Measurements from ENCODE around the gene COQ7.

Gene COQ7

GRCh38 chr16:19067349-19068236 lies at the start of gene COQ7:
Gene COQ7 (plus strand): TSS chr16:19067614. CDS start chr16:19067665, 51 bp downstream.
- DNase-seq: peak; percentile 89

GRCh38 chr16:19020689-19021088 lies 46.7 kb upstream of the COQ7 start:
- no peak for DNase-seq

- no peak for DNase-seq
These were observed 45.7 kb upstream of the COQ7 start for GRCh38 chr16:19021747-19022146.

DNA sequence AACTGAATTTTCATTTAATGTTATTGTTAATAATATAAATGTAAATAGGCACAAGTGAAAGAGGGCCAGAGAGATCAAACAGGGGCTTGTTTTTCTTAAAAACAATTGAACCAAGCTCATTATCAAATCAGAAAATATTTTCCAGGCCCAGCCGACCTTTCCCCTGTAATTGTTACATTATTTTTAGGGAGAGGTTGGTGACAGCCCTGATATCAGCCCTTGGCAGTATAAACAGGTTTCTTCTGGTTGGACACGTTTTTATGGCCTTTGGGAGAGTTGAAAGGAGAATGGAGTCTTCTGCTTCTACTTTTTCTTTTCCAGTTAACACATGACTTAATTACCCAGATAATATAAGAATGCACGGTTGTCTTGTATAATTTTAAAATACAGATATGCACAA lies 40.0 kb upstream of the COQ7 start:
- no peak for DNase-seq

DNA sequence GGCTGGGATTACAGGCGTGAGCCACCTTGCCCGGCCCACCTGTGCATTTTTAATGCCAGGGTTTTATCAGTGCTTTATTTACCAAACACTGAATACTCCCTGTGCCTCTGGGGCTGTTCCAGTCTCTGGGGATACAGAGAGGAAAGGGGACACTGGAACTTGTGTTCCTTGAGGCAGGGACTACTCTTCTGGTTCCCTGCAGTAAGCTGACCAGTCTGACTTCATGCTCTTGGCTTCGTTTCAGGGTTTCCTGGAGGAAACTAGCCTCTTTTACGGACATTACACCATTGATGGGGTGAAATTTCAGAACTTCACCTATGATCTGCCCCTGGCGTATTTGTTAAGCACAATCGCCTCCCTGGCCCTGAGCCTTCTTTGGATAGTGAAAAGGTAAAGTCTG lies 37.4 kb upstream of the COQ7 start:
- DNase-seq: no peak

GRCh38 chr16:19031738-19032137 lies 35.7 kb upstream of the COQ7 start:
- DNase-seq: no peak

DNA sequence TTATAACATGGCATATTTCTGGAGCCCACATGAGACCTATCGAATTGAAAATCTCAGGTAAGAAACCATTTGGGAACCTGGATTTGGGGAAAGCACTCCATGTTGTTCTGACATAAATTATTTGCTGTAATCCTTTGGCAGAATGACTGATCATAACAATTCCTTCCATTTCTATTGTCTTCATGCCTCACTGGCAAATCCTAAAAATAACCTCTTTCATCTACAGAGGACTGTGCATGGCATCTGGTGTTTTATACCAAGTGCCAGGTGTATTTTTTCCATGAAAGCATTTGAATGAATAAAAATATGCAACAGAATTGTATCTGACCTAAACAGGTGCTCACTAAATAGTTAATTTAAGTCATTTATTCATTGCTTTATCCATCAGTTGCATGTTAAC lies 33.7 kb upstream of the COQ7 start:
- no peak for DNase-seq

GRCh38 chr16:19040400-19040799 lies 27.0 kb upstream of the COQ7 start:
- no peak for DNase-seq

DNA sequence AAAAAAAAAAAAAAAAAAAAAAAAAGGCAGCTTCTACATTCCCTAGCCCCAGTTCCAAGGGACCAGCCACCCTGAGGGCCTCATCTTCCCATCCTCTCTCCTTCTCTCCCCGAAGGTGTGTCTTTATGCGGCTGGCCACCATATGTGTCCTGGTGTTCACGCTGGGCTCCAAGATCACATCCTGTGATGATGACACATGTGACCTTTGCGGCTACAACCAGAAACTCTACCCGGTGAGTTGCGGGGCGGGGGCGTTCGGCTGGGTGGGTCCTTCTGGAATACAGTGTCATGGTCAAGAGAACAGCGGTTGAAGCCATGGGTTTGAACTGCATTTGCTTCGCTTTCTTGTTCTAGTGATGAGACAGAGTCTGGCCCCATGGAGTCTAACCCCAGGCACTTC lies 22.6 kb upstream of the COQ7 start:
- DNase-seq: no peak

GRCh38 chr16:19046062-19046461 lies 21.4 kb upstream of the COQ7 start:
- no peak for DNase-seq

GRCh38 chr16:19062706-19063105 lies 4.7 kb upstream of the COQ7 start:
- no peak for DNase-seq

DNA sequence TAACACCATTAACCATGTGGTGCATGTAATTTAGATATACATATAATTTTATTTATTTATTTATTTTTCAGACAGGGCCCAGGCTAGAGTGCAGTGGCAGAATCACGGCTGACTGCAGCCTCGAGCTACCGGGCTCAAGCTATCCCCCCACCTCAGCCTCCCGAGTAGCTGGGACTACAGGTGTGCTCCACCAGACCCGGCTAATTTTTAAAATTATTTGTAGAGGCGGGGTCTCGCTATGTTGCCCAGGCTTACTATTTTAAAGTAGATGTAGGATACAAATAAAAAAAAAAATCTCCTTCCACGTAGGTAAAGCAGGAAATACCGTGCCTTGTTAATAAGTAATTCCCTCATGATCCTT lies 446 bp upstream of the COQ7 start:
- no peak for DNase-seq

- no peak for DNase-seq
These were observed 912 bp downstream of the COQ7 start for GRCh38 chr16:19068237-19068815.

DNA sequence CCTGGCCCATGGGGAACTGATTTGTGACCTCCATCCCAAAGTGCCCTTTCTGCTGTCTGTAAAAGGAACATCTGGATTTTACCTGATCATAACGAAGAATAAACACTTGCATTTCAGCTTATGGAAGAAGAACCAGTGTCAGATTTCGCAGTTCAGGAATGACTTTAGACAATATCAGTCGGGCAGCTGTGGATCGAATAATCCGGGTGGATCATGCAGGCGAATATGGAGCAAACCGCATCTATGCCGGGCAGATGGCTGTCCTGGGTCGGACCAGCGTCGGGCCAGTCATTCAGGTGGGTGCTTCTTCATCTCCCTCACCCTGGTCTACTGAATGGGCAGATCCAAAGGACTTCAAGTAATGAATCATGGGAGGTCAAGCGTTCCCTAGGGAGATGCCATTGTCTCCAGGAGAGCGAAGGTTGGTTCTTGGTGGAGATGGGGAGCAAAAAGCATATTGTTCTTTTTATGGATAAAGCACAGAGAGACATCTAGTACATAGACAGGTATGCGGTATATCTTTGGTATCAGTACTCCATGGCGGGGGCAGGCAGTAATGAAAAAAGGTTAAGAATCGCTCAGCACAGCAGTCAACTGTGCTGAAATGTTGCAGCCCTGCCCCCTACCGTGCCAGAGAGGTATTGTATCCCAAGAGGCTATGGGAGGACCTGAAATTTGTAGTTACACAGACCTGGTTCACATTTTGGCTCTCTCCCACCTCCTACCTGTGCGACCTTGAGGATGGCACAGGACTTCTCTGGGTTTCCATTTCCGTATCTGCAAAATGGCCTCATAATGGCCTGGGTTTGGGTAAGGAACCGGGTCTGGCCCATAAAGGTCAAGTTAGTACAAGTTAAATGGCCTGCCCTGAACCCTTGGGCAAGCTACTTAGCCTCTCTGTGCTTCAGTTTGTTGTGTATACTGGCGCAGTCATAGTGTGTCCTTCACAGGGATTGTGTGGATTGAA lies 4.7 kb downstream of the COQ7 start:
- DNase-seq: no peak

GRCh38 chr16:19073344-19073743 lies 5.9 kb downstream of the COQ7 start:
- DNase-seq: no peak

DNA sequence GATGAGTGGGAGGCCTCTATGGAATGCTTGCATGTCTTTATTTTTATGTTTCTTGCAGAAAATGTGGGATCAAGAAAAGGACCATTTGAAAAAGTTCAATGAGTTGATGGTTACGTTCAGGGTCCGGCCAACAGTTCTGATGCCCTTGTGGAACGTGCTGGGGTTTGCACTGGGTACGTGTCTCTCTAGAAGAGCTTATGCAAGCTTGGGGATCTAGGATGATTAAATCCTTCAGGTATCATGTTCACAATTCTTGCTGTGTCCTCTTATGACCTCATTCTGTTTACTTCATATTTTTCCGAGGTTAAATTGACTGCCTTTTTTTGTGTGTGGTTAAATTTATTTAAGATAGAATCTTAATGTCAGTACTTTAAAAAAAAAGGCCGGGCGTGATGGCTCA lies 6.4 kb downstream of the COQ7 start:
- no peak for DNase-seq

- DNase-seq: no peak
These were observed 8.1 kb downstream of the COQ7 start for GRCh38 chr16:19075511-19075910.

- DNase-seq: no peak
These were observed 10.5 kb downstream of the COQ7 start for GRCh38 chr16:19077879-19078278.

DNA sequence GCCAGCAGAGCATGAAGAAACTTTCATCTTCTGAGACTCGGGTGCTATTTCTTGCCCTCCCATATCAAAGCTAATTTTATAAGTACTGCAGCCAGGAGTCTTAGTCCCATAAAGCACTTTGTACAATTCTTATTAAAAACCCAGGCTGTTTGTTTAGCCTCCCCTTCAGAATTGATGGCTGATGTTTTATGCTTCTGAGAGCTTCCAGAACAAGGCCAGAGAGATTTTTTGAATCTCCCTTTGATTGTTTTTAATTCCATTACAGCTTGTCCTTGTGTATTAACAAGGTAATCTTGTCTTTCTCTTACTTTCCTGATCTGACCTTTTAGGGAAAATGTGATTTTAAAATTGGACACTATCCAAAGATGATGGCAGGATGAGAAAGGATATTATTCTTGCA lies 16.3 kb downstream of the COQ7 start:
- DNase-seq: no peak

GRCh38 chr16:19084139-19084538 lies 16.7 kb downstream of the COQ7 start:
- no peak for DNase-seq

- no peak for DNase-seq
These were observed 17.5 kb downstream of the COQ7 start for GRCh38 chr16:19084879-19085278.

DNA sequence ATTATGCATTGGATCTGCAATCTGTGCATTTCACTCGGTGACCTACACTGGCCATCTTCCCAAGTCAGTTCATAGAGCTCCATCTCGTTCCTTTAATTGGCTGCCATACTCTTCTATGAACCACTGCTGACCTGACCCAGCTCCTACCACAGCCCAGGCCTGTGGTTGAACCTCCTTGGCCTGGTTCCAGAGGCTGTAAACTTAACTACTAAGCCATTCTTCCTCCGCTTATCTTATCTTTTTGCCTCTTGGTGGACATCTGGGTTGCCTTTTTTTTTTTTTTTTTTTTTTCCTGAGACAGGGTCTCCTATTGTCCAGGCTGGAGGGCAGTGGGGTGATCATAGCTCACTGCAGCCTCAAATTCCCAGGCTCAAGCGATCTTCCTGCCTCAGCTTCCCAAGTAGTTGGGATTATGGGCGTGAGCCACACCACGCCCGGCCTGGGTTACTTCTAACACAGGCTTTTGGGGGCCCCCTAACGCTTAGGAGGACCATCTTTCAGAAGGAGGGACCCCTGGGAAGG lies 18.3 kb downstream of the COQ7 start:
- no peak for DNase-seq

All from NCI-H187 treated with DMSO at 0.1 percent for 48 hours (cell line).